Hematopoietic multipotent progenitor cell treated with erythropoietin and hydrocortisone succinate and interleukin-3 and kit ligand, for 6 days (in vitro differentiated cells): ENCODE results near the gene PCDHB6.
"Not testable (repeated sequence)": the region's sequence is repeated elsewhere in the genome, so short reads cannot be mapped to it uniquely, and the experiment has no call there.

Experiments used
- DNase-seq: peaks from one replicate; pipeline ENCODE4 v3.0.0-alpha.2; 2015

Gene PCDHB6

GRCh38 chr5:141149812-141150211 lies at the start of gene PCDHB6:
Gene PCDHB6 (plus strand): TSS chr5:141150057. CDS start chr5:141150258, 201 bp downstream.
- peak; percentile 4 for DNase-seq

DNA sequence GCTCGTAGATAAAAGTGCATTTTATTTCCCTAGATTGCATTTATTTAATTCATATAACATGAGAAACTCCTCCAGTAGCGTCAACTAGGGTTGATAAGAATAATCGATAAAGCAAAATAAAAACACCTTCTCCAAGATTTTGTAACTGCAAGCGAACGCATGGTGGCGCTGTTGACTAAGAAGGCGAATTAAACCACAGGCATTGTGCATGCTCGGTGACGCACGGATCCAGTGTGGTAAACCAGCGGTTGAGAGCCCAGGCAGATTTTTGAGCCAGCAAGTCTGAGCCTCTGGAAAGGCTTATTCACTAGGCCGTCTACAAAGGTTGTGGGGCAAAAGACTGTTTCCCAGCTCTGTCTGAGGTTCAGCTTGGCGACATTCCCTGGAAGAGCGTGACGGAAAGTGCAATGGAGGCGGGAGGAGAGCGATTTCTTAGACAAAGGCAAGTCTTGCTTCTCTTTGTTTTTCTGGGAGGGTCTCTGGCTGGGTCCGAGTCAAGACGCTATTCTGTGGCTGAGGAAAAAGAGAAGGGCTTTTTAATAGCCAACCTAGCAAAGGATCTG lies 49.5 kb upstream of the PCDHB6 start, which contains the start of gene PCDHB3:
Gene PCDHB3, plus strand, starts transcription at position 231 of the 563 bp plus-strand sequence. Its CDS starts 177 bp downstream, at position 408.
- DNase-seq: peak; percentile 46

DNA sequence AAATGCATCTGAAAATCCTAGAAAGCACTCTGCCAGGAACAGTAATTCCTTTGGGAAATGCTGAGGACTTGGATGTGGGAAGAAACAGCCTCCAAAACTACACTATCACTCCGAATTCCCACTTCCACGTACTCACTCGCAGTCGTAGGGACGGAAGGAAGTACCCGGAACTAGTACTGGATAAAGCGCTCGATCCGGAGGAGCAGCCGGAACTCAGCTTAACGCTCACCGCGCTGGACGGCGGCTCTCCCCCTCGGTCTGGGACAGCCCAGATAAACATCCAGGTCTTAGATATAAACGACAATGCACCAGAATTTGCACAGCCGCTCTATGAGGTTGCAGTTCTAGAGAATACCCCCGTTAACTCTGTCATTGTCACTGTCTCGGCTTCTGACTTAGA lies 48.8 kb upstream of the PCDHB6 start:
- DNase-seq: no peak

DNA sequence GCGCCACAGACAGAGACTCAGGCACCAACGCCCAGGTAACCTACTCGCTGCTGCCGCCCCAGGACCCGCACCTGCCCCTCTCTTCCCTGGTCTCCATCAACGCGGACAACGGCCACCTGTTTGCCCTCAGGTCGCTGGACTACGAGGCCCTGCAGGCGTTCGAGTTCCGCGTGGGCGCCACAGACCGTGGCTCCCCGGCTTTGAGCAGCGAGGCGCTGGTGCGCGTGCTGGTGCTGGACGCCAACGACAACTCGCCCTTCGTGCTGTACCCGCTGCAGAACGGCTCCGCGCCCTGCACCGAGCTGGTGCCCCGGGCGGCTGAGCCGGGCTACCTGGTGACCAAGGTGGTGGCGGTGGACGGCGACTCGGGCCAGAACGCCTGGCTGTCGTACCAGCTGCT lies 47.8 kb upstream of the PCDHB6 start:
- not testable (repeated sequence) for DNase-seq

GRCh38 chr5:141102471-141102870 lies 47.4 kb upstream of the PCDHB6 start:
- DNase-seq: not testable (repeated sequence)

DNA sequence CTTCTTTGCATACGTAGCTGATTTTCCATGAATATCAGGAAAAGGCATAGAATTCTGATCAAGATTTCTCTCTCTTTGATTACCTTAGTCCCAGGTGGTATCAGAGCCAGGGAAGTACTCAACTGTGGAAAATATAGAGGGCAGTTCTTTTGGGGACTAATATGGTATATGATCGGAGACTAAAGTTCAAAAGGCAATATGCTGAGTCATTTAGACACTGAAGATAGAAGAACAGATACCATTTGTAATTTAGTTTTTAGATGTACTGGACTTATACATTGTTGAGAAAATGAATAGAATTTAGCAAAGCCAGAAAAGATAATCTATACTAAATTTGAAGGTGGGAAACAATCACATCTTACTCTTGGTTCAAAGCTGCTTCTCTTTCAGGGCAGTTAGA lies 44.5 kb upstream of the PCDHB6 start:
- DNase-seq: no peak

DNA sequence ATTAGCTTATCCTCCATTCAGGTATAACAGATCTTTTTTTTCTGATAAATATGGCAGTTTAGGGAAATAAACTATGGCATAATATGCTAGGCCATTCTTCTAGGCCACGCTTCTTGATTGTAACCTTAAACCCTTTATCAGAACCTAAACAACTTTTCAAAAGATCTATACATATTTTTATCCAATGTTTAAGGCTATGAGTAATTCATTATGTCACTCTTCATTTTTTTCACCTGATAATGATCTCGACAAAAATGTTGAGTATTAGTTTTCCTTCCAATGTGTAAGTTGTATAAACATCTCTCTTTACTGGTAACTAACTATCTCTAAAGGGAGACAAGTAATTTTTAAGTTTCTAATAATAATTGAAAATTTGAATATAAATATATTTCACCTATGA lies 30.6 kb upstream of the PCDHB6 start:
- DNase-seq: no peak

DNA sequence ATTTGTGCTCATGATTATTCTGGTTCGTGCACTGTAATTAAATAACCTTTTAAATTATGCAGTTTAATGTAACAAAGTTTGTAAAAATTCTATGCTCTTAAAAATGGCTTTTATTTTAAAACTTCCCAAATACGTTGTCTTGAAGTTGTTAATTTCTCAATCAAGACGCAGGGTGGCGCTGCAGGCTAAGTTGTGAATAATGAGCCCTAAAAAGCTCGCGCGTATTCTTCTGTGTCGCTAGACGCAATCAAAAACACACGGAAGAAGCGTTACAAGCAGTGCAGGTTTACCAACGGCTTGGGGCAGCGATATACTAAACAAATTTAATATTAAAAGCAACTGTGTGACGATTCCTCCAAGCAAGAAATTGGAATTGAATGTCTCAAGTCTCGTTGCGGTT lies 28.3 kb upstream of the PCDHB6 start, which contains the start of gene PCDHB4:
Gene PCDHB4, plus strand, starts transcription at position 256 of the 400 bp plus-strand sequence. CDS start 181 bp downstream, outside the sequence.
- DNase-seq: peak; percentile 12

DNA sequence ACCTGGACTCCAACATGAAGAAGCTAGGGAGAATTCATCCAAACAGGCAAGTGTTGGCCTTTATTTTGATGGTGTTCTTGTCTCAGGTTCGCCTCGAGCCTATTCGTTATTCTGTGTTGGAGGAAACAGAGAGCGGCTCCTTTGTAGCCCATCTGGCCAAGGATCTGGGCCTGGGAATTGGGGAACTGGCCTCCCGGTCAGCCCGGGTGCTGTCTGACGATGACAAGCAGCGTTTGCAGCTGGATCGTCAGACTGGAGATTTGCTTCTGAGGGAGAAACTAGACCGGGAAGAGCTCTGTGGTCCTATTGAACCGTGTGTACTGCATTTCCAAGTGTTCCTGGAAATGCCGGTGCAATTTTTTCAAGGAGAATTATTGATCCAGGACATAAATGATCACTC lies 27.9 kb upstream of the PCDHB6 start:
- no peak for DNase-seq

DNA sequence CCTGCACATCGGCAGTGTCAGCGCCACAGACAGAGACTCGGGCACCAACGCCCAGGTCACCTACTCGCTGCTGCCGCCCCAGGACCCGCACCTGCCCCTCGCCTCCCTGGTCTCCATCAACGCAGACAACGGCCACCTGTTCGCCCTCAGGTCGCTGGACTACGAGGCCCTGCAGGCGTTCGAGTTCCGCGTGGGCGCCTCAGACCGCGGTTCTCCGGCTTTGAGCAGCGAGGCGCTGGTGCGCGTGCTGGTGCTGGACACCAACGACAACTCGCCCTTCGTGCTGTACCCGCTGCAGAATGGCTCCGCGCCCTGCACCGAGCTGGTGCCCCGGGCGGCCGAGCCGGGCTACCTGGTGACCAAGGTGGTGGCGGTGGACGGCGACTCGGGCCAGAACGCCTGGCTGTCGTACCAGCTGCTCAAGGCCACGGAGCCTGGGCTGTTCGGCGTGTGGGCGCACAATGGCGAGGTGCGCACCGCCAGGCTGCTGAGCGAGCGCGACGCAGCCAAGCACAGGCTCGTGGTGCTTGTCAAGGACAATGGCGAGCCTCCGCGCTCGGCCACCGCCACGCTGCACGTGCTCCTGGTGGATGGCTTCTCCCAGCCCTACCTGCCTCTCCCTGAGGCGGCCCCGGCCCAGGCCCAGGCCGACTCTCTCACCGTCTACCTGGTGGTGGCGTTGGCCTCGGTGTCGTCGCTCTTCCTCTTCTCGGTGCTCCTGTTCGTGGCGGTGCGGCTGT lies 26.3 kb upstream of the PCDHB6 start:
- not testable (repeated sequence) for DNase-seq

GRCh38 chr5:141127305-141127704 lies 22.6 kb upstream of the PCDHB6 start:
- no peak for DNase-seq

DNA sequence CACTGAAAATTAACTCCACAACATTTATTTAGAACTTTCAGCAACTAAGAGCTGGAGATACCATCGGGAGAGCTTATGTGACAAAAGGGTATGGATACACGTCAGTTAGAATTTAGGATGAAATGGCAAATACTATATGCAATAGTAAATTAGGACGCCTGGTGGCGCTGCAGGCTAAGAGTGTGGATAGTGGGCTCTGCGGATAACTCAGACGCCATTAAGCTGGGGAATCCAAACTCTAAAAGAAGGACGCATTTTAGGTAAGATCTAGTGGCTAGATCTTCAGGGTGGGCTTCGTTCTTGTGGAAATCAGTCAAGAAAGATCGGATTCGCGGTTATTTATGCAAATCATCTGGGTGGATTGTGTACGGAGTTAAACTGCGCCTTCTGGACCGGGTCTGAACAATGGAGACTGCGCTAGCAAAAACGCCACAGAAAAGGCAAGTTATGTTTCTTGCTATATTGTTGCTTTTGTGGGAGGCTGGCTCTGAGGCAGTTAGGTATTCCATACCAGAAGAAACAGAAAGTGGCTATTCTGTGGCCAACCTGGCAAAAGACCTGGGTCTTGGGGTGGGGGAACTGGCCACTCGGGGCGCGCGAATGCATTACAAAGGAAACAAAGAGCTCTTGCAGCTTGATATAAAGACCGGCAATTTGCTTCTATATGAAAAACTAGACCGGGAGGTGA lies 14.7 kb upstream of the PCDHB6 start, which contains the start of gene PCDHB5:
Gene PCDHB5, plus strand, starts transcription at position 177 of the 688 bp plus-strand sequence. Its CDS starts 229 bp downstream, at position 406.
- peak; percentile 9 for DNase-seq

- no peak for DNase-seq
These were observed 14.1 kb upstream of the PCDHB6 start for GRCh38 chr5:141135718-141136266.

GRCh38 chr5:141137346-141137745 lies 12.5 kb upstream of the PCDHB6 start:
- not testable (repeated sequence) for DNase-seq

DNA sequence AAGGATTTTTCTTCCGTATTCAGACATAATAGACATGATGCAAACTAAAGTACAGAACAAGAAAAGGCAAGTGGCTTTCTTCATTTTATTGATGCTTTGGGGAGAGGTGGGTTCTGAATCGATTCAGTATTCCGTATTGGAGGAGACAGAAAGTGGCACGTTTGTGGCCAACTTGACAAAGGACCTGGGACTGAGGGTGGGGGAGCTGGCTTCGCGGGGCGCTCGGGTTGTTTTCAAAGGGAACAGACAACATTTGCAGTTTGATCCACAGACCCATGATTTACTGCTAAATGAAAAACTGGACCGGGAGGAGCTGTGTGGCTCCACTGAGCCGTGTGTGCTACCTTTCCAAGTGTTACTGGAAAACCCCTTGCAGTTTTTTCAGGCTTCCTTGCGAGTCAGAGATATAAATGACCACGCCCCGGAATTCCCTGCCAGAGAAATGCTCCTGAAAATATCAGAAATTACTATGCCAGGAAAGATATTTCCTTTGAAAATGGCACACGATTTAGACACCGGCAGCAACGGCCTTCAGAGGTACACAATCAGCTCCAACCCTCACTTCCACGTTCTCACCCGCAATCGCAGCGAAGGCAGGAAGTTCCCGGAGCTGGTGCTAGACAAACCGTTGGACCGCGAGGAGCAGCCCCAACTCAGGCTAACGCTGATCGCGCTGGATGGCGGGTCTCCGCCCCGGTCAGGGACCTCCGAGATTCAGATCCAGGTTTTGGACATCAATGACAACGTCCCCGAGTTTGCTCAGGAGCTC lies 551 bp downstream of the PCDHB6 start:
- no peak for DNase-seq

GRCh38 chr5:141150993-141151325 lies 1.1 kb downstream of the PCDHB6 start:
- no peak for DNase-seq

GRCh38 chr5:141151632-141152031 lies 1.8 kb downstream of the PCDHB6 start:
- not testable (repeated sequence) for DNase-seq

DNA sequence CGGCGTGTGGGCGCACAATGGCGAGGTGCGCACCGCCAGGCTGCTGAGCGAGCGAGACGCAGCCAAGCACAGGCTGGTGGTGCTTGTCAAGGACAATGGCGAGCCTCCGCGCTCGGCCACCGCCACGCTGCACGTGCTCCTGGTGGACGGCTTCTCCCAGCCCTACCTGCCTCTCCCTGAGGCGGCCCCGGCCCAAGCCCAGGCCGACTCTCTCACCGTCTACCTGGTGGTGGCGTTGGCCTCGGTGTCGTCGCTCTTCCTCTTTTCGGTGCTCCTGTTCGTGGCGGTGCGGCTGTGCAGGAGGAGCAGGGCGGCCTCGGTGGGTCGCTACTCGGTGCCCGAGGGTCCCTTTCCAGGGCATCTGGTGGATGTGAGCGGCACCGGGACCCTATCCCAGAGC lies 2.2 kb downstream of the PCDHB6 start:
- DNase-seq: not testable (repeated sequence)

- DNase-seq: no peak
These were observed 5.9 kb downstream of the PCDHB6 start for GRCh38 chr5:141155540-141156374.

GRCh38 chr5:141157356-141157755 lies 7.5 kb downstream of the PCDHB6 start:
- not testable (repeated sequence) for DNase-seq

DNA sequence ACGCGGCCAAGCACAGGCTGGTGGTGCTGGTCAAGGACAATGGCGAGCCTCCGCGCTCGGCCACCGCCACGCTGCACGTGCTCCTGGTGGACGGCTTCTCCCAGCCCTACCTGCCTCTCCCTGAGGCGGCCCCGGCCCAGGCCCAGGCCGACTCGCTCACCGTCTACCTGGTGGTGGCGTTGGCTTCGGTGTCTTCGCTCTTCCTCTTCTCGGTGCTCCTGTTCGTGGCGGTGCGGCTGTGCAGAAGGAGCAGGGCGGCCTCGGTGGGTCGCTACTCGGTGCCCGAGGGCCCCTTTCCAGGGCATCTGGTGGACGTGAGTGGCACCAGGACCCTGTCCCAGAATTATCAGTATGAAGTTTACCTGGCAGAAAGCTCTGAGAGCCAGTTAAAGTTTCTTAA lies 8.0 kb downstream of the PCDHB6 start:
- DNase-seq: not testable (repeated sequence)
